Left ventricle myocardium inferior (tissue), 1 donor: Measurements from ENCODE around the gene FAM168B. TPM values are rescaled to one million over a fixed set of nuclear protein-coding genes. Genes with fewer than 3 reads are reported as not detected.

Experiments
- DNase-seq: peaks from one replicate; pipeline ENCODE4 v3.0.0-alpha.2; 2020
- H3K27ac ChIP-seq: fragments of 200-600 bp; replicated peaks from 2 replicates; pipeline ENCODE4 v1.8.0; 2021
- H3K27me3 ChIP-seq: fragments of 200-600 bp; 2 replicates; pipeline ENCODE4 v1.8.0; 2021; ENCODE audit warnings: low read depth
- H3K36me3 ChIP-seq: fragments of 200-600 bp; 2 replicates; pipeline ENCODE4 v1.8.0; 2021
- H3K4me1 ChIP-seq: fragments of 200-600 bp; 2 replicates; pipeline ENCODE4 v1.8.0; 2021
- H3K4me3 ChIP-seq: fragments of 200-600 bp; 2 replicates; pipeline ENCODE4 v1.8.0; 2021; ENCODE audit warnings: mild to moderate bottlenecking, moderate library complexity
- H3K9me3 ChIP-seq: fragments of 200-600 bp; replicated peaks from 2 replicates; pipeline ENCODE4 v1.8.0; 2021
- intact Hi-C: fragments of 100-400 bp; cut with micrococcal nuclease; formaldehyde crosslinking; loops from one replicate; pipeline ENCODE4 v1.11.0; 2022
- total RNA-seq: library from RNA; stranded (reverse); fragmentation: NEBNext Ultra II Directional; extraction: Animal tissue kit (Norgen Biotek cat#: 25700); gene quantifications from one replicate; pipeline ENCODE4 v1.2.1, GENCODE V29; 2021
- TF ChIP-seq, protein P1 (sequence below): fragments of 200-600 bp; IDR thresholded peaks from 2 replicates; pipeline ENCODE4 v1.8.0; 2021; ENCODE audit warnings: antibody characterized with exemption, mild to moderate bottlenecking, borderline replicate concordance
- donor health status: DM: no; HTN: yes; CAD: no; lungs with severe emphysema.

The FAM168B gene
- total RNA-seq, 1 donor from 2014 or later = 90.5 TPM

DNA sequence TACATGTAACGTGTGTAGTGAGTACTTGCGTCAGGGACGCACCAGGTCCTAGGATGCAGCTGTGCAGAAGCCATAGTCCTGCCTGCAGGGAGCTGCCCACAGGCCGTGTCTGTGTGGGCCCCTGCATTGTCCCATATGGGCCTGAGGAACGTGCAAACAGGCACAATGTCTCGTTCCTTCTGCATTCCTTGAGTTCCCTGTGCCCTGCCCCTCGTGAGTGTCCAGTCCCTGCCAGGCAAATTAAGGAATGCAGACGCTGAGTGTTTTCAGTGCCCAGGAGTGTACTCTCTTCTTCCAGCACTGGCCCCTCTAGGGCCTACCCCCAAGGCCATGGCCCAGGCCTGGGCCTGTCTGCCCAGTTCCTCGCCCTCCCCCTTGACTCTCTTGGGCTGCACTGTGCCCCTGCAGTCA is 61.8 kb downstream of the FAM168B start:
- H3K4me1 ChIP-seq = peaks cover 5% of the 10 kb centered on the region
- H3K27ac ChIP-seq = no peak overlapping the region
- intact Hi-C loops = no loop called here
- H3K4me3 ChIP-seq = no peak overlapping the region
- no peak for DNase-seq
- TF ChIP-seq, protein P1, sequence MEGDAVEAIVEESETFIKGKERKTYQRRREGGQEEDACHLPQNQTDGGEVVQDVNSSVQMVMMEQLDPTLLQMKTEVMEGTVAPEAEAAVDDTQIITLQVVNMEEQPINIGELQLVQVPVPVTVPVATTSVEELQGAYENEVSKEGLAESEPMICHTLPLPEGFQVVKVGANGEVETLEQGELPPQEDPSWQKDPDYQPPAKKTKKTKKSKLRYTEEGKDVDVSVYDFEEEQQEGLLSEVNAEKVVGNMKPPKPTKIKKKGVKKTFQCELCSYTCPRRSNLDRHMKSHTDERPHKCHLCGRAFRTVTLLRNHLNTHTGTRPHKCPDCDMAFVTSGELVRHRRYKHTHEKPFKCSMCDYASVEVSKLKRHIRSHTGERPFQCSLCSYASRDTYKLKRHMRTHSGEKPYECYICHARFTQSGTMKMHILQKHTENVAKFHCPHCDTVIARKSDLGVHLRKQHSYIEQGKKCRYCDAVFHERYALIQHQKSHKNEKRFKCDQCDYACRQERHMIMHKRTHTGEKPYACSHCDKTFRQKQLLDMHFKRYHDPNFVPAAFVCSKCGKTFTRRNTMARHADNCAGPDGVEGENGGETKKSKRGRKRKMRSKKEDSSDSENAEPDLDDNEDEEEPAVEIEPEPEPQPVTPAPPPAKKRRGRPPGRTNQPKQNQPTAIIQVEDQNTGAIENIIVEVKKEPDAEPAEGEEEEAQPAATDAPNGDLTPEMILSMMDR = no peak
- H3K36me3 ChIP-seq = no peaks in the 10 kb centered on the region
- H3K9me3 ChIP-seq = peaks cover 5% of the 10 kb centered on the region
- peaks cover 45% of the 10 kb centered on the region for H3K27me3 ChIP-seq

DNA sequence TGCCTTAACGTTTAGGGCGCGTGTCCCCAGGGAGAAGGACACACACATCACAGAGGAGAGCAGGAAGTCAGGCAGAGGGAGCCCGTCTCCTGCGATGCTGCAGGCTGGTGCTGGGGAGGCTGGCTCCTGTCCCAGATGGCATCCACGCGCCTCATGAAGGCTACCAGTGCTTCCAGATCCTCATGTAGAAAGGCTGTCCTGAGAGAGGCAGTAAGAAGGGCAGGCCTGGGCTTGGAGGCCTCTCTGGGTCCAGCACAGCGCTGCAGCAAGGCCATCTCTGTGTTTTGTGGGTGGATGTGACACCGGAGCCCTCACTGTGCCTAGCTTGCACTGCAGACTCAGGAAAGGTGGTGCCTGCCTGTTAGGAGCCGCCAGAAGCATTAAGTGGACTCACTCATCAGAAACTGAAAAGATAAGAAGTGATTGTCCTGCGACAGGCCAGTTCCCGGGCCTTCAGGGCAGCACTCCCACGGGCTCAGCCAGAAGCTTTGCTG is 62.7 kb downstream of the FAM168B start:
- TF ChIP-seq, protein P1 = no peak
- DNase-seq = no peak
- no peak overlapping the region for H3K4me3 ChIP-seq

DNA sequence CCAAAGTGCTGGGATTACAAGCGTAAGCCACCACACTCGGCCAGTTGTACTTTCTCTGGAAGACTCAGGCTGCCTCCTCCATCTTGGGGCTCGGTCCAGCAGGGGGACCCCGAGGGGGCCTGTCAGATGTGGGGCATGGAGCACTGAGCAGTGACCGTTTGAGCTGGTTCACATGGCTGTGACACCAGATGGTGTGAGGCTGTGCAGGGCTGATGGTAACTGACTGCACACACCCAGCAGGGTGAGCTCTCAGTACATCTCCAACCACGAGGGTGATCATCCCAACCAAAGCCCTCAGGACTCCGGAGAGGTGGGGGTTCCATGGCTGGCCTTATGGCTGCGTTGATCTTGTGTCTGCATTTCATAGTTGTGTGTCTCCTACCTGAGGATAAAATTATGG is 63.4 kb downstream of the FAM168B start:
- Histone ChIP-seq H3K27ac (no peak overlapping the region), H3K4me3 (no peak overlapping the region), H3K36me3 (no peaks in the 10 kb centered on the region), H3K4me1 (no peaks in the 10 kb centered on the region), H3K27me3 (peaks cover 41% of the 10 kb centered on the region), H3K9me3 (peaks cover 5% of the 10 kb centered on the region)
- TF ChIP-seq, protein P1 = no peak
- DNase-seq = no peak
- intact Hi-C loops = no loop called here

More for the DNA sequence above, 62.7 kb downstream of the FAM168B start:
- Histone ChIP-seq H3K4me1 (peaks cover 5% of the 10 kb centered on the region), H3K27me3 (peaks cover 40% of the 10 kb centered on the region), H3K9me3 (peaks cover 5% of the 10 kb centered on the region), H3K27ac (no peak overlapping the region), H3K36me3 (no peaks in the 10 kb centered on the region)
- intact Hi-C loops = no loop called here

DNA sequence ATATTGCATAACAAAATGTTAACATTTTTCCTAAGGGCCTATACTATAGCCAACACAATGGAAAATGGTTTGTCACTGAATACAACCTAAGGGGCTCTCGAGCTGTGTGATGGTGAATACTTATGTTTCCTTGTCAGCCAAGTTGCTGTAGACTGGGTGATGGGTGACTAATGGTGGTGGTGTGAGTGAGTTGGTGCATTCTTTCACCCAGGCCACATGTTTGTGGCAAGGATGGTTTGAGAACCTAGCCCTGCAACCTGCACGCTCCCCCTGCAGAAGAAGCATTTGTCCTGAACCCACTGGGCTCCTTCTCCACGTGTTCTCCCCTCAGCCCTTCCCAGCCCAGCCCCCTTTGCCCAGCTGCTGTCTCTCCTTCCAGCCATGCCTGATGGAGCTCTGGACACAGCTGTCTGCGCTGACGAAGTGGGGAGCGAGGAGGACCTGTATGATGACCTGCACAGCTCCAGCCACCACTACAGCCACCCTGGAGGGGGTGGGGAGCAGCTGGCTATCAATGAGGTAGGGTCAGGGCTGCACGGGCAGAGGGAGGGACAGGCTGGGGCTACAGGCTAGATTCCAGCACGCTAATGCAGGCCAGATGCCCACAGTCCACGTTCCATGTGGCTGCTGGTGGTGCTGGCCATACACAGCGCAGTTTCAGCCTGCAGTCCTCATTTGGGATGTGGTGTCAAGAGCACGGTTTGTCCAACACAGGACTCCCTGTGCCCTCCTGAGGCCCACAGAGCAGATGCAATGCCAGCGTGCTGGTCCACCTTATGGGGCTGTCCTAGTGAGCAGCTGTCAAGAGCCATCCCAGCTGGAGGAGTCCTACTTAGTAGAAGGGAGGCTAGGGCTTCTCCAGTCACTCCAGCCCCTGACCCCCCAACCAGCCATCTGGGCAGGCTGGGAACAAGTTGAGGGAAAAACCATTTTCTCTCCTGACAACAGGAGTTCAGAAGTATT is 65.4 kb downstream of the FAM168B start:
- H3K36me3 ChIP-seq = no peaks in the 10 kb centered on the region
- no peak overlapping the region for H3K27ac ChIP-seq
- H3K4me3 ChIP-seq = no peak overlapping the region
- intact Hi-C loops = no loop called here
- TF ChIP-seq, protein P1 = no peak
- peaks cover 37% of the 10 kb centered on the region for H3K27me3 ChIP-seq
- H3K4me1 ChIP-seq = no peaks in the 10 kb centered on the region
- DNase-seq = no peak
- peaks cover 5% of the 10 kb centered on the region for H3K9me3 ChIP-seq

DNA sequence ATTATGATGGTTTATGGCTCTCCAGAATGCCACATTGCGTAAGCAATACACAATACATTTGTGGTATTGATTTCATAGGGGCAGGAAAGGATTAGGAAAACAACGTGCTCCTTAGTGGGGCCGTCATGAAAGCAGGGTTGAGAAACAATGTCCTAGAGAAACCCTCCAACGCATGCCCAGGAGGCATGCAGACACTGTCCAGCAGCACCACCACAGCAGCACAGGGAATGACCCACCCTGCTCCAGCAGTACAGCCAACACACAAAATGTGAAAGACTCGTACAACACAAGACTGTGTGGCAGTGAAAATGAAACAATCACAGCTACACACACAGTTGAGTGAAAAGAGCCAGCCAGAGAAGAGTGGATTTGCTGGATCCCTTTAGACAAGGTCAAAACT is 66.3 kb downstream of the FAM168B start:
- no peak for DNase-seq
- H3K36me3 ChIP-seq = no peaks in the 10 kb centered on the region
- intact Hi-C loops = no loop called here

More for the DNA sequence above, 66.3 kb downstream of the FAM168B start:
- peaks cover 39% of the 10 kb centered on the region for H3K27me3 ChIP-seq
- peaks cover 5% of the 10 kb centered on the region for H3K9me3 ChIP-seq
- TF ChIP-seq, protein P1 = no peak
- H3K4me1 ChIP-seq = no peaks in the 10 kb centered on the region
- H3K4me3 ChIP-seq = no peak overlapping the region
- H3K27ac ChIP-seq = no peak overlapping the region
